ENCODE data around the gene TTC1. TPM values are rescaled to one million over a fixed set of nuclear protein-coding genes. Genes with fewer than 3 reads are reported as not detected.

TTC1 gene
- total and polyA plus RNA-seq, 8 donors, result 2.3 to 50.0 (median 33.0) TPM

DNA sequence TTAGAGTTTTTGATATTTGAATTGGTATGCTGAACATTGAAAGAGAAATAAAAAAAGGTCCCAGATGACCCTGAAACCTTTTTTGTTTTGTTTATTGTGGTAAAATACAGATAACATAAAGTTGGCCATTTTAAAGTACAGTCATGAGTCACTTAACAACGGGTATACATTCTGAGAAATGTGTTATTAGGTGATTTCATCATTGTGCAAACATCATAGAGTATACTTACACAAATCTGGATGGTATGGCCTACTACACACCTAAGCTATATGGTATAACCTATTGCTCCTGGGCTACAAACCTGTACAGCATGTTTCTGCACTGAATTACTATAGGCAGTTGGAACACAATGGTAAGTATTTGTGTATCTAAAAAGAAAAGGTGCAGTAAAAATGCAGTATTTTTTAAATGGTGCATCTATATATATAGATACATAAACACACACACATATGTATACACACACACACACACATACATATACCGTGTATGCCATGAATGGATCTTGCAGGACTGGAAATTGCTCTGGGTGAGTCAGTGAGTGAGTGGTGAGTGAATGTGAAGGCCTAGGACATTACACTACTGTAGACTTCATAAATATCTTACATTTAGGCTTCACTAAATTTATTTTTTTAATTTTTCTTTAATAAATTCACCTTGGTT, 31.0 kb downstream of the TTC1 start:
- no peaks in the 10 kb centered on the region for H3K9me3 ChIP-seq
- H3K36me3 ChIP-seq, result peaks cover 17 to 96% (median 83%) of the 10 kb centered on the region in 4 donors
- 28 to 50% (median 46%) methylated on average over 2 of the region's 2 CpGs for WGBS, 5 donors
- no peak overlapping the region for H3K4me3 ChIP-seq
- DNase-seq, result peak in 1 of 2 donors; percentile 68
- H3K27ac ChIP-seq, result no peak overlapping the region
- intact Hi-C loops (cut with DNase I; ENCODE audit: low total_unique reads), result no loop called here
- no peaks in the 10 kb centered on the region for H3K27me3 ChIP-seq
- H3K4me1 ChIP-seq, result no peaks in the 10 kb centered on the region
- TF ChIP-seq CTCF (IDR thresholded peaks at IDR 0.05), result no peak
- no peak for TF ChIP-seq POLR2AphosphoS5 (IDR thresholded peaks at IDR 0.05)
- TF ChIP-seq POLR2A (IDR thresholded peaks at IDR 0.05), result no peak
- TF ChIP-seq EP300 (IDR thresholded peaks at IDR 0.05), result no peak

- Histone ChIP-seq H3K9me3 (no peaks in the 10 kb centered on the region), H3K36me3 (peaks cover 17 to 91% (median 78%) of the 10 kb centered on the region in 4 donors), H3K4me3 (no peak overlapping the region), H3K27ac (no peak overlapping the region), H3K4me1 (no peaks in the 10 kb centered on the region), H3K27me3 (no peaks in the 10 kb centered on the region)
- TF ChIP-seq CTCF (IDR thresholded peaks at IDR 0.05), result no peak
- TF ChIP-seq POLR2AphosphoS5 (IDR thresholded peaks at IDR 0.05), result no peak
- no peak for TF ChIP-seq EP300 (IDR thresholded peaks at IDR 0.05)
- no peak for TF ChIP-seq POLR2A (IDR thresholded peaks at IDR 0.05)
- WGBS, 5 donors, result 95 to 100% (median 96%) methylated on average over 2 of the region's 2 CpGs
- intact Hi-C loops (cut with DNase I; ENCODE audit: low total_unique reads), result no loop called here
- DNase-seq, result no peak
These were observed 31.5 kb downstream of the TTC1 start for GRCh38 chr5:160040471-160040835.

DNA sequence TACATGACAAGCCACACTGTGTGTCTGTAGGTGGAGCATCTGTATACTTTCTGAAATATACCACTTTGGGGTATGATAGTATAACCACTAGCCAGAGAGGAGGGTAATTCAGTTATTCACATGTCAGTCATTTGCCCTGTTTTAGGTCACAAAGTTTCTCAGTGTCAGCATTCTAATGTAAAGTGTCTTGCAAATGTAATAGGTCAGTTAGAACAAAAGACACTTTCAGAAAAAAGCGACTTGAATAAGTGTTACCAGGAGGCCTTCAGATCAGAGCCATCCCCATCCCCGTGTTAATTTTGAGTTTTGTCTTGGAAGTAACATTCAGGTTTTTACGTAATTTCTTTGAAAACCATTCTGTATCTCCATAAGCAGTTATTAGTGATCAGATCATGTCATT, 33.7 kb downstream of the TTC1 start:
- H3K27me3 ChIP-seq, result no peaks in the 10 kb centered on the region
- intact Hi-C loops (cut with DNase I; ENCODE audit: low total_unique reads), result no loop called here
- no peak overlapping the region for H3K27ac ChIP-seq
- no peak overlapping the region for H3K4me3 ChIP-seq
- TF ChIP-seq CTCF (IDR thresholded peaks at IDR 0.05) (no peak), EP300 (IDR thresholded peaks at IDR 0.05) (no peak), POLR2AphosphoS5 (IDR thresholded peaks at IDR 0.05) (no peak), POLR2A (IDR thresholded peaks at IDR 0.05) (no peak)
- 85 to 92% (median 88%) methylated on average over 3 of the region's 3 CpGs for WGBS, 5 donors
- H3K36me3 ChIP-seq, result peaks cover 7 to 89% (median 74%) of the 10 kb centered on the region in 4 donors
- no peaks in the 10 kb centered on the region for H3K4me1 ChIP-seq
- no peaks in the 10 kb centered on the region for H3K9me3 ChIP-seq
- no peak for DNase-seq

DNA sequence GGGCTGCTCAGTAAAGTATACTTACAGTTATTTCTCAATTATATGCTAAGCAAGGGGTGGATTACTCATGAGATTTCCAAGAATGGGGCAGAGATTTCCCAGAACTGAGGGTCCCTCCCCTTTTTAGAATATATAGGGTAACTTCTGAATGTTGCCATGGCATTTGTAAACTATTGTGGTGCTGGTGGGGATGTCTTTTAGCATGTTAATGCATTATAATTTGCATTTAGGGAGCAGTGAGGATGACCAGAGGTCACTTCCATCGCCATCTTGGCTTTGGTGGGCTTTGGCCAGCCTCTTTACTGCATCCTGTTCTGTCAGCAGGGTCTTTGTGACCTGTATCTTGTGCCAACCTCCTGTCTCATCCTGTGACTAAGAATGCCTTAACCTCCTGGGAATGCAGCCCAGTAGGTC, 35.5 kb downstream of the TTC1 start:
- intact Hi-C loops (cut with DNase I; ENCODE audit: low total_unique reads), result no loop called here
- no peak for DNase-seq
- H3K36me3 ChIP-seq, result peaks cover 7 to 80% (median 71%) of the 10 kb centered on the region in 4 donors
- no peaks in the 10 kb centered on the region for H3K27me3 ChIP-seq
- no peak for TF ChIP-seq POLR2AphosphoS5 (IDR thresholded peaks at IDR 0.05)
- TF ChIP-seq POLR2A (IDR thresholded peaks at IDR 0.05), result no peak
- H3K4me1 ChIP-seq, result no peaks in the 10 kb centered on the region
- no peaks in the 10 kb centered on the region for H3K9me3 ChIP-seq
- H3K27ac ChIP-seq, result no peak overlapping the region
- H3K4me3 ChIP-seq, result no peak overlapping the region
- 88 to 98% (median 93%) methylated on average over 1 of the region's 1 CpG for WGBS, 5 donors

- 79 to 85% (median 79%) methylated on average over 3 of the region's 3 CpGs for WGBS, 5 donors
- H3K27ac ChIP-seq, result no peak overlapping the region
- no peak for DNase-seq
- no peak overlapping the region for H3K4me3 ChIP-seq
- peaks cover 13 to 82% (median 73%) of the 10 kb centered on the region in 4 donors for H3K36me3 ChIP-seq
- no peaks in the 10 kb centered on the region for H3K9me3 ChIP-seq
- TF ChIP-seq CTCF (IDR thresholded peaks at IDR 0.05), result no peak
- TF ChIP-seq EP300 (IDR thresholded peaks at IDR 0.05), result no peak
- no peak for TF ChIP-seq POLR2AphosphoS5 (IDR thresholded peaks at IDR 0.05)
- TF ChIP-seq POLR2A (IDR thresholded peaks at IDR 0.05), result no peak
- no peaks in the 10 kb centered on the region for H3K4me1 ChIP-seq
- intact Hi-C loops (cut with DNase I; ENCODE audit: low total_unique reads), result no loop called here
- no peaks in the 10 kb centered on the region for H3K27me3 ChIP-seq
These were observed 36.0 kb downstream of the TTC1 start for GRCh38 chr5:160044967-160045366.
